ENCODE results near the gene ALAS2.
"Not testable (repeated sequence)": the region's sequence is repeated elsewhere in the genome, so short reads cannot be mapped to it uniquely, and the experiment has no call there.

ALAS2 gene

DNA sequence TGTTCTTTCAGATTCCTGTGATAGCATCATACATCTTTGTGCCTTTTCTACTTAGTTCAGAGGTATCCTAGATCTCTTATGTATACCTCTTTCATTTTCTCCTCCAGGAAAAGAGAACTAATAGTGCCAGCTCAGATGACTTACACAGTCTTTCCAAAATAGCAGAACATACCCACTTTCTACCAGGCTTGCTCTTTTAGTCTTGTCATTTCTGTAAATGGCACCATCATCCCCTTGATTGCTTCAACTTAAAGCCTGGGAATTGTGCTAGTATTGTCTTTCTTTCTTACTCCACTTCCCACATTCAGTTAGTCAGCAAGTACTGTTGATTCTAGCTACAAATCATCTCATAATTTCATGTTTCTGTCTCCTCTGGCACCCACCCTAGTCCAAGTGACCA lies 25.5 kb downstream of the ALAS2 start:
- no peak for DNase-seq (ENCODE audit: low read depth, low spot score)

DNA sequence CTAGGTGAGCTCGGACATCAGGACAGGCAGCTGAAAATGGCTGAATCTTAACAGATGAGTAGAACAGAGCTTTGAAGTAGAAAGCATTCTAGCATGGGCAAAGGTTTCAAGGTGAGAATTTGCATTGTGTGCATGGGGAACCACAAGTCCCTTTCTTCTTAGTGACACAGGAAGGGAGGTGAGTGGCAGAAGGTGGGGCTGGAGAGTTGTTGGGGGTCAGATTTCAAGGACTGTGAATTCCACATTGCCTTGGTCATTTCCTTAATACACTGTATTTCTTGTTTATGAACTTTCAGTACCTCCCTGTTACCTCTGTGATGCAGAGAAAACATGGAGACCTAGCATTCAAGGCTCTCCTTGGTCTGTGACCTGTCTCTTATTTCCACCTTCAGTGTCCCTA lies 26.5 kb downstream of the ALAS2 start:
- DNase-seq (ENCODE audit: low read depth, low spot score) = no peak

DNA sequence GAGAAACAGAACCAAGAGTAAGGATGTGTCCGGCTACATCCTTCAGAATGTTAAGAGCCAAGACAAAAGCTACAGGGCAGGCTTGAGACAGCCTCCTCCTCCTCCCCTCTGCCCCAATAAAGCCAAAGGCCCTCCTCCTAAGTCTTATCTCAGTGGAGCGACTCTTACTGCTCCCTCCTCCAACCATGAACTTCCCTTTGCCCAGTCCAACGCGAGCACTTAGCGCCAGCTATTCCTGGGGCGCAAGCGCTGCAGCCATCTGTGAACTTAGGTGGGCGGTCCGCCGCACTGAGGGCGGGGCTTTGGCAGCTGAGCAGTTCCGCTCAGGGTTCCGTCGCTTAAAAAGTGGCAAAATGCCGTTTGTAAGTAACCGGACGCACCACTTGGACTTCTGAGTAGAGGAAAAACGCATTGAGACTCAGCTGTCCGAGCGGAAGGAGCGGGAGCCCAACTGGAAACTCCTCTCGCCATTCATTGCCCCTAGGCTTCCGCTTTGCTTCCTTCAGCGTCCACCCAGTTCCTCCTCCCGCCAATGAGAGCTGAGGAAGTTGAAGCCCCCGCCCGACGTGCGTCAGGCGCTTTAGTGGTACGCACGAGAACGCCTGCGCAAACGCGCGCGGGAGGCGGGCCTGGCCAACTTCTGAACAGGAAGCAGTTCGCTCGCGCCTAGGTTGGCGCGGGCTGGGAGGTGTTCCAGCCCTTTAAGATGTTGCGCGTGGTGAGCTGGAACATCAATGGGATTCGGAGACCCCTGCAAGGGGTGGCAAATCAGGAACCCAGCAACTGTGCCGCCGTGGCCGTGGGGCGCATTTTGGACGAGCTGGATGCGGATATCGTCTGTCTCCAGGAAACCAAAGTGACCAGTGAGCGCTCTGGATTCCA lies 30.8 kb downstream of the ALAS2 start, which contains the start of gene APEX2:
TSS of gene APEX2 (plus strand) at position 647 of the 882 bp plus-strand sequence. CDS start at position 707, 60 bp downstream.
- peak; percentile 66 for DNase-seq (ENCODE audit: low read depth, low spot score)

DNA sequence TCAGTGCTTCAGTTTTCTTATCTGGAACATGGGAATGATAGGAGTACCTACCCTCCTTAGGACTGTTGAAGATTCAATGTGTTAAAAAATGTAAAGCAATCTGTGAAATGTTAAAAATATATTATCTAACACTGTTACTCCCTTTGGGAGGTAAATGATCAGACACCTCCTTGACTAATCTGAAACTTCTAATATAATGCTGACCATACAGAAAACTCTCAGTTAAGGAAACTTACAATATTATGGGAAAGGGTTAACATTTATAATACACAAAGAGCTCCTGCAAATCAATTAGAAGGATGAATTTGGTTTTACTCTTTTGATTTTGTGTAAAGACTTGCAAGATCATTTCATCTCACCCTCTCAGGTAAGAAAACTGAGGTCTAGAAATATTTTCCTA lies 35.2 kb downstream of the ALAS2 start:
- no peak for DNase-seq (ENCODE audit: low read depth, low spot score)

DNA sequence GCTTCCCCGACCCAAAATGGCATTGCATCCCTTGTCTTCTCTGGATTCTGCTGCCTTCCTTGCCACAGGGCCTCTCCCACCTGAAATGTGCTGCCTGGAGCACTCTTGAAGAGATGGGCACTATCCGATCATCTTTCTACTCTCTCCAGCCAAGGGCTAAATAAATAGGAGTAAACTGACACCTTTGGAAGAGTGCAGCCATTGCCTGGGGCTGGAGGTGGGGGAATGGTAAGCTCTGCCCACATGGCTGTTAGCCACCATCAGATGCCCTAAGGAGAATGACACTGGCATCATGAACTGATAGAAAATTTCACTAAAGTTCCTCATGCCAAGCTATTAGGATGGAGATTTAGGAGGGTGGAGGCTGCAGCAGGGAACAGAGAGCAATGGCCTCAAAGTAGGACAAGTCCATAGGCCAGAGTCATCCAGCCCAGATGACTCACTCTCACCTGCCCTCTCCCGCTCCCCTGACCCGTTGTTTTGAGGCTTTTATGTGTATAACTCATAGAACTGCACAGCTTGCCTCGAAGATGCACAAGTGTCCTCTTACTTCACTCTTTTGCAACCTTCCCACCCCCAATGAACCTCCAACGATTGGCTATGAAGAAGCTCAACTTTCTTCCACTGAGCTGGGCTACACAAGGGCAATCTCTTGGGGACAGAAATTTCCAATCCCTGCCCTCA lies 36.0 kb downstream of the ALAS2 start:
- no peak for DNase-seq (ENCODE audit: low read depth, low spot score)

DNA sequence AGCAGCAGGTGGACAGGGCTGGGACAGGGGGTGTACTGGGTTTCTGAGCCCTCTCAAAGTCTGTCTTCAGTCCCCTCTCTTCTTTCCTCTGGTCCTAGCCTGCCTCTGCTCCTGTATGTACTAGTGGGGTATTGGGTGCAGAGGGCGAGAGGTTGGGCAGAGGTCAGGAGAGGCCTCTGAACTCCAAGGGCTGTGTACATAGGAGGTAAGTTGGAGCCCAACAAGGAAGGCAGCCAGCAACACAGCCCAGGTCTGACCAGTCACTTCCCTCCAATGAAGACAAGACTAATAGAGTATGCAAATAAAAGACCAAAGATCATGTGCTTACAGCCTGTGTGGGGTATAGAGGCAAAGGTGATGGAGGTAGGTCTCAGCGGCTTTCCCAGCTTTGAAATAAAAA lies 36.7 kb downstream of the ALAS2 start, which contains the start of gene PFKFB1:
TSS of gene PFKFB1 (minus strand) at position 90 of the 400 bp plus-strand sequence. CDS start 181 bp downstream, outside the sequence.
- no peak for DNase-seq (ENCODE audit: low read depth, low spot score)

DNA sequence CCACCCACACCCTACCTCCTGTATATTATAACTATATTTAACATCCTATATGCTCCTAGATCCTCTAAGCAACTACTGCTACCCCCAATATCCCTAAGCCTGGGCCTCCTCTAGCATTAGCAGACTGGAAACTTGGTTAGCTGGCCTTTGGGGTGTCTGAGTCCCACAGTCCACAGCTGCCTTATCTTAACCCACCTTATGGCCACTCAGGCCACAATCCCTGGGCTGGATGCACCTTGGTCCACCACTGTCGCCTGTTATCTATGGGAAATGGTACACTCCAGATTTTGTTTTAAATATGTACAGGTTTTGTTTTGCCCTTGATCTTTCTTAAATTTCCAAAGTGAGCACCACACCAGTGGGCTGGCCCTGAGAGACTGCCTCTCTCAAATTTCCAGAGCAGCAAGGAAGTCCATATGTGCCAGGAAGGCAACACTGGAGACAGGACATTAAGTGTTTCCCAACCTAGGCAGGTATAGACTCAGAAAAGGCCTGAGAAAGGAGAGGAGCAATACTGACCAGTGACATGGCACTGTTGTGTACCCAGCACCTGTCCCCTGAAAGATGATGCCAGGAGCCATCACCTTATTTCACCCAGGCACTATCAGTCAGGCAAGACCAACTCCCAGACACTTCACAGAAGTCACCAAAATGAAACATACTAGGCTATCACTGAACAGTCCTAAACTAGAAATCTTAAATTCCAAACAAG lies 37.7 kb downstream of the ALAS2 start:
- no peak for DNase-seq (ENCODE audit: low read depth, low spot score)

DNA sequence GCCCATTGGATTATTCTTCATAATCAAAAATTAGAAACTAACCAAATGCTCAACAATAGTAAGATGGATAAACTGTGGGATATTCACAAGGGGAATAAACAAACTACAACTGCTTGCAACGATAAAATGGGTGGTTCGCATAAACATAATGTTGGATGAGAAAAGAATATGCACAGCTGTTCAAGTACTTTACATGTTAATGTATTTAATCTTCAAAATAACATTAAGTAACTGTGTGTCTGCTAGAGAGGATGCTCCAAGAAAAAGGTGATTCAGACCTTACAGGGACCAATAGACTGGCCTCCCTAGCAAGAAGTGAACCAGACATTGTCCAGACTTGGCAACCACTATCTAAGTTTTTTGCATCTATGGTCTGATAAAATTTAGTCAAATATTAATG lies 39.1 kb downstream of the ALAS2 start:
- no peak for DNase-seq (ENCODE audit: low read depth, low spot score)

DNA sequence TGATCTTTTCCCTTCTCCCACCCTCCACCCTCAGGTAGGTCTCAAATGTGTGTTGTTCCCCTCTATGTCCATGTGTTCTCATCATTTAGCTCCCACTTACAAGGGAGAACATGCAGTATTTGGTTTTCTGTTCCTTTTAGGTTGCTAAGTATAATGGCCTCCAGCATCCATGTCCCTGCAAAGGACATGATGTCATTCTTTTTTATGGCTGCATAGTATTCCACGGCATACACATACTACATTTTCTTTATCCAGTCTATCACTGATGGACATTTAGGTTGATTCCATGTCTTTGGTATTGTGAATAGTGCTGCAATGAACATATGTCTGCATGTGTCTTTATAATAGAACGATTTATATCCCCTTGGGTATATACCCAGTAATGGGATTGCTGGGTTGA lies 47.5 kb downstream of the ALAS2 start:
- not testable (repeated sequence) for DNase-seq (ENCODE audit: low read depth, low spot score)

DNA sequence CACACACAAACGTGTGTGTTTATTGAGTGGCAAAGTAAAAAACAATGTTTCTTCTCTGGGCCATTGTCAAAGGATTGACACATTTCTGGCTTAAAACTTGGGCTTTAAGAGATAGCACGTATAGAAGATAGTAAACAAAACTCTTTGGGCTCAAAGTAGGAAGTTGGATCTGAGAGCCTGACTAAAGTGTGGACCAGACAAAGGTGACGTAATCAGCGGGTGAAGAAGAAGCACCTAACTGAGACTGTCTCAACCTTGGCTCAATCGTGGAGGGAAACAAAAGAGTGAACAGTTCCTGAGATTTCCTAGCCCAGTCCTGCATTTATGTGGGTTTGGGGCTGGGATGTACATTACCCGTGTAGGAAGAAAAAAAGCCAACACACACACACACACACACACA lies 50.4 kb downstream of the ALAS2 start:
- DNase-seq (ENCODE audit: low read depth, low spot score) = no peak

DNA sequence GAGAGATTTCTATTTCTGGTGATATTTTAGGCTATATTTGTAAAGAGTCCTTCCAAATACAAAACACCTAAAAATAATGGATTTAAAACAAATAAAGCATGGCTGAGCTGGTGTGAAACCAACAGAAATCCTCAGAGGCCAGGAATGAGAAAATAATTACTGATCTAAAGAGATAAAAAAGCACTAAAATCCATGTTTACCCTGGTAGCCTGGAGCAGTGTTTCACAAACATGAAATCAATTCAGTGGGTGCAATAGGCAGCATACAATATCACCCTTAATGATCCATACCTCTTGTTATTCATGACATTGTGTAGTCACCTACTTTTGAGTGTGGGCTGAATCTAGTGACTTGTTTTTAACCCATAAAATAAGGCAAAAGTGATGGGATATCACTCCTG lies 51.3 kb downstream of the ALAS2 start:
- no peak for DNase-seq (ENCODE audit: low read depth, low spot score)

DNA sequence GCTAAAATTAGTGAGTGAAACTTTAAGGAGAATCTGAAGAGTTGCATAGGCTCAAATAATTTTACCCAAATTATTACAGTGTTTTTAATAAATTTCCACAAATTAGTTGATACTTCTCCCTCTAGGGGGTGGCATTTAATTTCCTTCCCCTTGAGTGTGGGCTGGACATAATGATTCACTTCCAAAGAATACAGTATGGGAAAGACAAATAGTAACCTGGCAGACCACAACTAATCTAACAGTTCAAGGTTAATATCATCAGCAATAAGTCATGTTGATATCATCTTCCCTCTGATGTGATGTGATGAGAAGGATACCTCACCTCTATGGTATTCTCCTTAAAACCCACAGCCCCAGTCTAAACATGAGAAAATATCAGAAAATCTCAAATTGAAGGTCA lies 52.3 kb downstream of the ALAS2 start:
- no peak for DNase-seq (ENCODE audit: low read depth, low spot score)

DNA sequence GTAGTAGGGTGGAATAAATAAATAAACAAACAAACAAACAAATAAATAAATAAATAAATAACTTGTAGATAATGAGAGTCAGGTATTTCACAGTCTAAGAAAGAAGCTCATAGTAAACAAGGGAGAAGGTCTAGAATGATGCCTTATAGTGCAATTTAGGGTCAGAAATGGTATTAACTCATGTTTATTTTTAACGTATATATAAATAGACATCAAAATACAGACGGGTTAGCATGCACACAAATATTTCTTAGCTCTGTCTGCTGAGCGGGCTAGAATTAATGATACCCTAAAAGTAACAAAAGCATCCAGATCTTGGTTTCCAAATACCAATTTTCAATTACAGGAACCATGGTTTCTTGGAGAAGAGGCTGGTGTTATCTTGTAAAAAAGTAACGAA lies 53.4 kb downstream of the ALAS2 start:
- no peak for DNase-seq (ENCODE audit: low read depth, low spot score)

DNA sequence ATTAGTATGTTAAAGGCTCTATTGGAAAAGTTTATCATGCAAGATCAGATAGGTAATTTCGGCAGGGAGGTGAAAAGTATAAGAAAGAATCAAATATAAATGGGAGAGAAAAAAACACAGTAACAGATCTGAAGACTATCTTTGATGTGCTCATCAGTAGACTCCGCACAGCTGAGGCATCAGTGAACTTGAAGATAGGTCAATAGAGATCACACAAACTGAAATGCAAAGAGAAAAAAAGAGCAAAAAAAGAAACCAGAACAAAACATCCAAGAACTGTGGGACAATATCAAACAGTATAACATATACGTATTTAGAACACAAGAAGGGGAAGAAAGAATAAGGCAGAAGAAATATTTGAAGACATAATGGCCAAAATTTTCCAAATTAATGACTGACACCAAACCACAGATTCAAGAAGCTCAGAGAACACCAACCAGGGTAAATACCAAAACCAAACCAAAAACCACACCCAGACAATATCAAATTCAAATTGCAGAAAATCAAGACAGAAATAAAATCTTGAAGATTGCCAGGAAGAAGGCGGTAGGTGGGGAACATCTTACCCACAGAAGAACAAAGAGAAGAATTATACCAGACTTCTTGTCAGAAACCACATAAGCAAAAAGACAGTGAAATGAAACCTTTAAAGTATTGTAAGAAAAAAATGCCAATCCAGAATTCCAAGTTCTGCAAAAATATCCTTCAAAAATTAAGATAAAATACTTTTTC lies 65.8 kb downstream of the ALAS2 start:
- no peak for DNase-seq (ENCODE audit: low read depth, low spot score)

DNA sequence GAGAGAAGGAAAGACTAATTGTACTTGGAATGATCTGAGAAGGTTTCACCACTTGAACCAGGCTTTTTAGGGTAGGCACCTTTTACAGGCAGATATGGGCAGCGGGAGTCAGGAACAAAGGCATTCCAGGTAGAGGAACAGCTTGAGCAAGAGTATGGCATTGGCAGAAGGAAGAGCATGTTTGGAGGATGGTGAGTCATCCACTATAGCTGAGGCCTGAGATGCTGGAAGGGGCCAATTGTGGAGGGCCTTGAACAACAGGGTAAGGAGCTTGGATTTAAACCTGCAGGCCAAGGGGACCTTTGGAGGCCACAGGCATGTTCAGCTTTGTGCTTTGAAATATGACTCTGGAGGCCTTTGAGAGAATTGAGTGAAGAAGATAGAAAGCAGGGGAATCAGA lies 69.0 kb downstream of the ALAS2 start:
- DNase-seq (ENCODE audit: low read depth, low spot score) = no peak
